NCI-H345 treated with DMSO at 0.1 percent for 48 hours (cell line): ENCODE results near the gene PTCD3.

ENCODE experiments used
- DNase-seq: peaks from one replicate; lab custom pipeline; 2025; ENCODE audit not compliant: unreplicated experiment; lab: John Stamatoyannopoulos, UW

The PTCD3 gene

GRCh38 chr2:86105969-86106945, at the start of gene PTCD3:
Gene PTCD3, plus strand, starts transcription at chr2:86106235. Its CDS starts 13 bp downstream, at chr2:86106248.
- DNase-seq = peak; percentile 98

- no peak for DNase-seq
Observed at GRCh38 chr2:86056590-86057331, 49.3 kb upstream of the PTCD3 start.

- no peak for DNase-seq
Observed at GRCh38 chr2:86062043-86062442, 44.0 kb upstream of the PTCD3 start.

- no peak for DNase-seq
Observed at GRCh38 chr2:86064006-86064405, 42.0 kb upstream of the PTCD3 start.

- DNase-seq = no peak
Observed at GRCh38 chr2:86065512-86065911, 40.5 kb upstream of the PTCD3 start.

- DNase-seq = no peak
Observed at GRCh38 chr2:86066007-86066578, 39.9 kb upstream of the PTCD3 start.

GRCh38 chr2:86066915-86067314, 39.1 kb upstream of the PTCD3 start:
- DNase-seq = no peak

GRCh38 chr2:86068136-86068588, 37.9 kb upstream of the PTCD3 start:
- no peak for DNase-seq

GRCh38 chr2:86068648-86069047, 37.4 kb upstream of the PTCD3 start:
- DNase-seq = no peak

- DNase-seq = no peak
Observed at GRCh38 chr2:86069091-86069685, 36.8 kb upstream of the PTCD3 start.

GRCh38 chr2:86069783-86070339, 36.2 kb upstream of the PTCD3 start:
- DNase-seq = no peak

- DNase-seq = no peak
Observed at GRCh38 chr2:86070868-86071267, 35.2 kb upstream of the PTCD3 start.

- no peak for DNase-seq
Observed at GRCh38 chr2:86072271-86072858, 33.7 kb upstream of the PTCD3 start.

- DNase-seq = no peak
Observed at GRCh38 chr2:86073225-86073624, 32.8 kb upstream of the PTCD3 start.

GRCh38 chr2:86074256-86074655, 31.8 kb upstream of the PTCD3 start:
- no peak for DNase-seq

GRCh38 chr2:86074811-86075210, 31.2 kb upstream of the PTCD3 start:
- no peak for DNase-seq

- no peak for DNase-seq
Observed at GRCh38 chr2:86075886-86076285, 30.1 kb upstream of the PTCD3 start.

- DNase-seq = no peak
Observed at GRCh38 chr2:86078774-86079545, 27.1 kb upstream of the PTCD3 start.

- peak; percentile 2 for DNase-seq
Observed at GRCh38 chr2:86079981-86080911, 25.8 kb upstream of the PTCD3 start.
